Measurements from ENCODE around the gene PHIP. TPM values are rescaled to one million over a fixed set of nuclear protein-coding genes. Genes with fewer than 3 reads are reported as not detected.

PHIP gene
- total RNA-seq, 1 experiment from 2014 or later = 29.0 TPM

- Histone ChIP-seq H3F3A (ENCODE audit: insufficient read depth, low read depth) (no peaks in the 10 kb centered on the region), H3K9me3 (ENCODE audit: insufficient read depth, low read depth) (no peaks in the 10 kb centered on the region), H3K4me2 (no peak overlapping the region), H3K36me3 (ENCODE audit: low read depth) (0 out of 2 replicates have a peak, but pooled peaks cover 4% of the 10 kb centered on the region), H2AFZ (no peak overlapping the region), H3K4me3 (no peak overlapping the region), H3K4me1 (replicated peaks; ENCODE audit: insufficient read depth) (no peaks in the 10 kb centered on the region), H3K9me2 (ENCODE audit: insufficient read depth) (no peaks in the 10 kb centered on the region), H3K79me2 (ENCODE audit: low read depth) (no peaks in the 10 kb centered on the region), H3K27ac (no peak overlapping the region), H3K27me3 (ENCODE audit: insufficient read depth, low read depth) (no peaks in the 10 kb centered on the region), H4K20me1 (ENCODE audit: insufficient read depth) (0 out of 2 replicates have a peak, but pooled peaks cover 4% of the 10 kb centered on the region)
- TF ChIP-seq, protein P1, sequence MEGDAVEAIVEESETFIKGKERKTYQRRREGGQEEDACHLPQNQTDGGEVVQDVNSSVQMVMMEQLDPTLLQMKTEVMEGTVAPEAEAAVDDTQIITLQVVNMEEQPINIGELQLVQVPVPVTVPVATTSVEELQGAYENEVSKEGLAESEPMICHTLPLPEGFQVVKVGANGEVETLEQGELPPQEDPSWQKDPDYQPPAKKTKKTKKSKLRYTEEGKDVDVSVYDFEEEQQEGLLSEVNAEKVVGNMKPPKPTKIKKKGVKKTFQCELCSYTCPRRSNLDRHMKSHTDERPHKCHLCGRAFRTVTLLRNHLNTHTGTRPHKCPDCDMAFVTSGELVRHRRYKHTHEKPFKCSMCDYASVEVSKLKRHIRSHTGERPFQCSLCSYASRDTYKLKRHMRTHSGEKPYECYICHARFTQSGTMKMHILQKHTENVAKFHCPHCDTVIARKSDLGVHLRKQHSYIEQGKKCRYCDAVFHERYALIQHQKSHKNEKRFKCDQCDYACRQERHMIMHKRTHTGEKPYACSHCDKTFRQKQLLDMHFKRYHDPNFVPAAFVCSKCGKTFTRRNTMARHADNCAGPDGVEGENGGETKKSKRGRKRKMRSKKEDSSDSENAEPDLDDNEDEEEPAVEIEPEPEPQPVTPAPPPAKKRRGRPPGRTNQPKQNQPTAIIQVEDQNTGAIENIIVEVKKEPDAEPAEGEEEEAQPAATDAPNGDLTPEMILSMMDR (conservative IDR thresholded peaks at IDR 0.05) = no peak
- no peak for TF ChIP-seq EZH2 (IDR thresholded peaks at IDR 0.05; ENCODE audit: low read depth)
- intact Hi-C loops (cut with micrococcal nuclease; ENCODE audit: unreplicated experiment) = no loop called here
- no peak for DNase-seq
- ChIA-PET CTCF (no interaction called here), POLR2A (ENCODE audit: unreplicated experiment) (no interaction called here)
- no TSS peak for BruUV-seq (replicated peaks)
Measured at GRCh38 chr6:79033279-79033678, 44.8 kb downstream of the PHIP start.

- Histone ChIP-seq H3K27ac (no peak overlapping the region), H3K4me2 (no peak overlapping the region)
Measured at GRCh38 chr6:79031821-79032590, 46.0 kb downstream of the PHIP start.

GRCh38 chr6:79030511-79030910 lies 47.5 kb downstream of the PHIP start:
- no TSS peak for BruUV-seq (replicated peaks)
- TF ChIP-seq, protein P1 (conservative IDR thresholded peaks at IDR 0.05) = no peak
- no peak for TF ChIP-seq EZH2 (IDR thresholded peaks at IDR 0.05; ENCODE audit: low read depth)

More at GRCh38 chr6:79031821-79032590, 46.0 kb downstream of the PHIP start:
- no peaks in the 10 kb centered on the region for H3K27me3 ChIP-seq (ENCODE audit: insufficient read depth, low read depth)
- no peaks in the 10 kb centered on the region for H3K79me2 ChIP-seq (ENCODE audit: low read depth)
- H3K4me3 ChIP-seq = no peak overlapping the region
- H4K20me1 ChIP-seq (ENCODE audit: insufficient read depth) = 0 out of 2 replicates have a peak, but pooled peaks cover 4% of the 10 kb centered on the region
- H3K36me3 ChIP-seq (ENCODE audit: low read depth) = 0 out of 2 replicates have a peak, but pooled peaks cover 4% of the 10 kb centered on the region
- CTCF ChIA-PET = no interaction called here
- POLR2A ChIA-PET (ENCODE audit: unreplicated experiment) = no interaction called here
- H3K9me2 ChIP-seq (ENCODE audit: insufficient read depth) = no peaks in the 10 kb centered on the region
- no peak for DNase-seq
- H3K9me3 ChIP-seq (ENCODE audit: insufficient read depth, low read depth) = no peaks in the 10 kb centered on the region
- TF ChIP-seq, protein P1 (conservative IDR thresholded peaks at IDR 0.05) = no peak
- no peak for TF ChIP-seq EZH2 (IDR thresholded peaks at IDR 0.05; ENCODE audit: low read depth)
- H2AFZ ChIP-seq = no peak overlapping the region
- intact Hi-C loops (cut with micrococcal nuclease; ENCODE audit: unreplicated experiment) = no loop called here
- no peaks in the 10 kb centered on the region for H3K4me1 ChIP-seq (replicated peaks; ENCODE audit: insufficient read depth)
- H3F3A ChIP-seq (ENCODE audit: insufficient read depth, low read depth) = no peaks in the 10 kb centered on the region
- no TSS peak for BruUV-seq (replicated peaks)

More at GRCh38 chr6:79030511-79030910, 47.5 kb downstream of the PHIP start:
- intact Hi-C loops (cut with micrococcal nuclease; ENCODE audit: unreplicated experiment) = no loop called here
- POLR2A ChIA-PET (ENCODE audit: unreplicated experiment) = no interaction called here
- no peaks in the 10 kb centered on the region for H3K4me1 ChIP-seq (replicated peaks; ENCODE audit: insufficient read depth)
- H3K9me2 ChIP-seq (ENCODE audit: insufficient read depth) = no peaks in the 10 kb centered on the region
- DNase-seq = no peak
- 0 out of 2 replicates have a peak, but pooled peaks cover 4% of the 10 kb centered on the region for H3K36me3 ChIP-seq (ENCODE audit: low read depth)
- H3F3A ChIP-seq (ENCODE audit: insufficient read depth, low read depth) = no peaks in the 10 kb centered on the region
- no peaks in the 10 kb centered on the region for H3K79me2 ChIP-seq (ENCODE audit: low read depth)
- H3K4me2 ChIP-seq = no peak overlapping the region
- no peaks in the 10 kb centered on the region for H3K9me3 ChIP-seq (ENCODE audit: insufficient read depth, low read depth)
- no peaks in the 10 kb centered on the region for H3K27me3 ChIP-seq (ENCODE audit: insufficient read depth, low read depth)
- no peak overlapping the region for H3K27ac ChIP-seq
- H4K20me1 ChIP-seq (ENCODE audit: insufficient read depth) = 0 out of 2 replicates have a peak, but pooled peaks cover 4% of the 10 kb centered on the region
- no peak overlapping the region for H3K4me3 ChIP-seq
- H2AFZ ChIP-seq = no peak overlapping the region
- CTCF ChIA-PET = no interaction called here

Data from PC-9 (cell line).